Neuronal stem cell (in vitro differentiated cells): ENCODE measurements around the gene MICAL2.

ENCODE experiments used
- DNase-seq: peaks from one replicate; pipeline ENCODE4 v3.0.0-alpha.2; 2013; ENCODE audit warnings: low spot score
- H2AFZ ChIP-seq: one replicate; pipeline ENCODE4 v1.6.1; 2013; ENCODE audit warnings: mild to moderate bottlenecking, low read length, inconsistent platforms
- H2AK5ac ChIP-seq: 2 replicates; pipeline ENCODE4 v1.6.1; 2013; ENCODE audit warnings: low read depth, mild to moderate bottlenecking, inconsistent platforms, low read length, moderate library complexity, mixed read lengths
- H2BK120ac ChIP-seq: 2 replicates; pipeline ENCODE4 v1.6.1; 2013; ENCODE audit warnings: low read depth, mild to moderate bottlenecking, inconsistent platforms, low read length, moderate library complexity, mixed read lengths
- H2BK12ac ChIP-seq: one replicate; pipeline ENCODE4 v1.6.1; 2013; ENCODE audit warnings: low read length, inconsistent platforms
- H2BK15ac ChIP-seq: 2 replicates; pipeline ENCODE4 v1.6.1; 2013; ENCODE audit warnings: mild to moderate bottlenecking, low read length, inconsistent platforms, mixed read lengths
- H2BK5ac ChIP-seq: one replicate; pipeline ENCODE4 v1.6.1; 2013; ENCODE audit warnings: inconsistent platforms, mild to moderate bottlenecking, low read length, moderate library complexity
- H3K14ac ChIP-seq: one replicate; pipeline ENCODE4 v1.6.1; 2013; ENCODE audit warnings: low read length, inconsistent platforms
- H3K18ac ChIP-seq: 2 replicates; pipeline ENCODE4 v1.6.1; 2013; ENCODE audit warnings: low read length, inconsistent platforms
- H3K23ac ChIP-seq: 2 replicates; pipeline ENCODE4 v1.6.1; 2013; ENCODE audit warnings: low read depth, mild to moderate bottlenecking, mixed read lengths, low read length, inconsistent platforms; ENCODE audit not compliant: poor library complexity
- H3K27ac ChIP-seq: replicated peaks from 3 replicates; pipeline ENCODE4 v1.5.1; 2013; ENCODE audit warnings: low read length, inconsistent platforms
- H3K27me3 ChIP-seq, 3 experiments: 2 replicates each; pipeline ENCODE4 v1.6.1; 2013; ENCODE audit warnings: low read length in 3 of 3, mild to moderate bottlenecking in 2 of 3, inconsistent platforms in 1 of 3, low read depth in 1 of 3, mixed read lengths in 1 of 3, moderate library complexity in 1 of 3; ENCODE audit not compliant: control insufficient read depth in 3 of 3, insufficient read depth in 3 of 3
- H3K36me3 ChIP-seq, 2 donors: replicated peaks in 1 of 2; 2 replicates each; pipeline ENCODE4 v1.6.1; 2013; ENCODE audit warnings: low read length in 2 of 2; ENCODE audit not compliant: control insufficient read depth in 2 of 2, insufficient read depth in 2 of 2
- H3K4ac ChIP-seq: 2 replicates; pipeline ENCODE4 v1.6.1; 2013; ENCODE audit warnings: inconsistent platforms, mild to moderate bottlenecking, low read length, moderate library complexity
- H3K4me1 ChIP-seq, 2 donors: 1 replicate in 1 of 2; 2 replicates in 1 of 2; pipeline ENCODE4 v1.6.1; 2013; ENCODE audit warnings: low read length in 2 of 2, low read depth in 1 of 2; ENCODE audit not compliant: control insufficient read depth in 2 of 2, insufficient read depth in 1 of 2
- H3K4me2 ChIP-seq: one replicate; pipeline ENCODE4 v1.6.1; 2013; ENCODE audit warnings: mild to moderate bottlenecking, low read length, inconsistent platforms; ENCODE audit not compliant: insufficient read depth, poor library complexity, severe bottlenecking
- H3K4me3 ChIP-seq, 2 donors: 2 replicates each; pipeline ENCODE4 v1.5.1; 2013; ENCODE audit warnings: low read length in 2 of 2, mild to moderate bottlenecking in 2 of 2, inconsistent platforms in 1 of 2, moderate library complexity in 1 of 2
- H3K79me1 ChIP-seq: one replicate; pipeline ENCODE4 v1.6.1; 2013; ENCODE audit warnings: low read depth, mild to moderate bottlenecking, inconsistent platforms, low read length, moderate library complexity
- H3K9ac ChIP-seq: one replicate; pipeline ENCODE4 v1.6.1; 2013; ENCODE audit warnings: mild to moderate bottlenecking, low read depth, low read length, inconsistent platforms; ENCODE audit not compliant: poor library complexity
- H3K9me3 ChIP-seq, 2 donors: replicated peaks in 1 of 2; 2 replicates each; pipeline versions ENCODE3 to v1.6.1; 2013; ENCODE audit warnings: low read length in 2 of 2, mild to moderate bottlenecking in 2 of 2, inconsistent platforms in 1 of 2, low read depth in 1 of 2, mixed read lengths in 1 of 2, moderate library complexity in 1 of 2; ENCODE audit not compliant: control insufficient read depth in 2 of 2, insufficient read depth in 1 of 2
- H4K8ac ChIP-seq: one replicate; pipeline ENCODE4 v1.6.1; 2013; ENCODE audit warnings: low read depth, mild to moderate bottlenecking, inconsistent platforms, low read length, moderate library complexity
- H4K91ac ChIP-seq: one replicate; pipeline ENCODE4 v1.6.1; 2013; ENCODE audit warnings: low read length, low read depth, mild to moderate bottlenecking, inconsistent platforms; ENCODE audit not compliant: poor library complexity
- WGBS, 2 donors: extraction: QIAGEN DNeasy Blood & Tissue Kit; methylation state at CpG; one replicate each; pipeline ENCODE4 v1.1.7; 2013; ENCODE audit warnings: missing lambda C conversion rate in 2 of 2, mixed read lengths in 1 of 2; ENCODE audit not compliant: insufficient read length in 2 of 2, insufficient replicate concordance in 1 of 2; ENCODE audit errors: extremely low coverage in 2 of 2; 5-methylcytosine and 5-hydroxymethylcytosine counted together

The MICAL2 gene

DNA sequence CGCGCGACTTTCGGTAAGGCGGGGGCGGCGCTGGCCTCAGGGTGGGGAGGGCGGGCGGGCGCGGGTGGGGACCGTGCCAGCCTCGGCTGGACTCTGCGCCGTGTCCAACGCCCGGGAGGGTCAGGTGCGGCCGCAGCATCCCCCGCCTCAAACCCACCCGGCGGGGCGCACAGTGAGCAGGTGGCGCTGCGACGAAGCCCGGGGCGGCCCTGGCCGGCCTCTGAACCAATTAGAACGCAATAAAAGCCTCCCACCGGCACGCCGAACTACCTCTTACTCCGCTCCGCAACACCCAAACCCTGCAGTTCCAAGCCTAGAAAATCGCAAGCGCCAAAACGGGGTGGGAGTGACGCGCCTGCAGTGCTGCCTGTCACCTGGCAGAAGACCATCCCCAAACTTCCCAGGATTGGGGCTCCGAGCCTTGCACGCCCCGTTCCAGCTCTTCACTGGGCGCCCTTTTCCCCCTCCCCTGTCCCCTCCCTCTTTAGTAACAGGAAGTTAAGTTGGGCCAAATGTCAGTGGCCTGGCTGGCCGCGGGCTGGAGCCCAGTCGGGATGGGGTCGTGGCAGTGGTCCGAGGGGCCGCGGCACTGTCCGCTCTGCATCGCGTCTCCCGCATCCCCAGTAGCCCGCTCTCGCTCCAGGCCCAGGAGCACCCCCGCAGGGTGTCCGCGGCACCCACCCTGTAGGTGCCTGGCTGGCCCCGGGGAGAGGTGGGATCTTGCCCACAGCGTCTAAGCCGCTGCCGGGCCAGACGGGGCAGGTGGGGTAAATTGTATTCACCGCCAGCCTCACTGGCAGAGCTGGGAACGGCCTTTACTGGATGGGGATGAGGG is 541 bp downstream of the MICAL2 start:
- H3K79me1 ChIP-seq: no peaks in the 10 kb centered on the region
- peak overlapping the region; percentile 96 for H3K4me2 ChIP-seq
- no peak overlapping the region for H2BK15ac ChIP-seq
- no peak overlapping the region for H2BK120ac ChIP-seq
- peaks cover 8 to 9% of the 10 kb centered on the region in 2 donors for H3K4me1 ChIP-seq
- no peak overlapping the region for H3K4ac ChIP-seq
- no peak overlapping the region for H3K18ac ChIP-seq
- H3K27ac ChIP-seq: no peak overlapping the region
- no CpG with 5 or more reads among the region's 67 CpGs for WGBS, 2 donors
- no peak overlapping the region for H3K14ac ChIP-seq
- peaks cover 0 to 82% (median 23%) of the 10 kb centered on the region in 3 experiments for H3K27me3 ChIP-seq
- H2BK12ac ChIP-seq: no peak overlapping the region
- no peaks in the 10 kb centered on the region for H3K36me3 ChIP-seq
- no peak overlapping the region for H4K91ac ChIP-seq
- DNase-seq: peak; percentile 21
- no peak overlapping the region for H3K23ac ChIP-seq
- no peak overlapping the region for H2BK5ac ChIP-seq
- no peak overlapping the region for H2AK5ac ChIP-seq
- H3K9me3 ChIP-seq: no peaks in the 10 kb centered on the region
- H4K8ac ChIP-seq: no peak overlapping the region
- peak overlapping the region; percentile 92 for H2AFZ ChIP-seq
- peak overlapping the region; percentile 42 to 75 for H3K4me3 ChIP-seq
- peak overlapping the region; percentile 67 for H3K9ac ChIP-seq

DNA sequence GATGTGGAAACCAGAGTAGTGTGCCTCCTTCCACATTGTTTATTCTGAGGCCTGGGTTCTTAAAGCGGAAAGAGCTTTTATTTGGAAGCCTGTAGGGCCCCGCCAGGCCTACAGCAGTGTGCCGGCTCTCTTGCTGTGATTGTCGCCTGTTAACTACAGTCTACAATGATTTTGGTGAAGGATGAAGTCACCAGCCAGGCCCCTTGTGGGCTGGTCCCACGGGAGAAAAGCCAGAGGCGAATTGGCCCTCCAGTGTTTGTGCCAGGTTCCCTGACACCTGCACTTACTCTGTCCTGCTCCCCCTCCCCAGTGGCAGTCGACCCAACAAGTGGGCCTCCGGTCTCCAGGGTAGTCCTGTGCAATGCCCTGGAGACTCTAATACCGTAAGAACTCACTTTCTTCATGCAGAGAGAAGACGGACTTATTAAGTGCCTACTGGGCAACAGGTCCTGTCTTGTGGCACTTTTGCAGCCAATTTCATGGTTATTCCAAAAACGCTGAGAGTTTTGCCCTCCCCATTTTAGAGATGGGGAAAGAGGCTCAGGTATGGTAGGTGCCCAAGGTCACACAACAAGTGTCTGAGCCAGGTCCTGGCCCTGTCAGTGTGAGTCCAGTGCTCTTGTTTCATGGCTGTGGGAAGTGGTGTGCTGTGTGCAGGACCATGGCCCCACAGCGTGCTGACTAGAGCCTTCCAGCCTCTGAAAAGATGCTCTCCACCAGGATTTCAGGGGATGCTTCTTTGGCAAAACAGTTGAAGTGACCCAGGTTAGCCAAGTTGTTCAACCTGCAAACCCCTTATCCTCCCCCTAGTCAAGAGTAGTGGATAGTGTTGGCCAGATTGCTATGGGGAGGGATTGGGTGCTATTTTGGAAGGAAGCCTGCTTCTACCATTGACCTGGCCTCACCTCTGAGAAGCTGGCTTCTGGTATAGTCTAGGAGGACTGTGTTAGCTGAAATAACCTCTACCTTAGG is 1.4 kb downstream of the MICAL2 start:
- Histone ChIP-seq H3K23ac (no peak overlapping the region), H3K27me3 (peaks cover 0 to 80% (median 23%) of the 10 kb centered on the region in 3 experiments), H3K9me3 (no peaks in the 10 kb centered on the region), H2BK15ac (no peak overlapping the region), H3K18ac (no peak overlapping the region), H3K9ac (no peak overlapping the region), H3K79me1 (no peaks in the 10 kb centered on the region), H3K27ac (no peak overlapping the region), H2BK5ac (no peak overlapping the region), H3K4me3 (no peak overlapping the region), H3K4ac (no peak overlapping the region), H2BK120ac (no peak overlapping the region), H2BK12ac (no peak overlapping the region), H3K36me3 (no peaks in the 10 kb centered on the region), H3K4me2 (no peak overlapping the region), H3K4me1 (peaks cover 8 to 9% of the 10 kb centered on the region in 2 donors), H2AK5ac (no peak overlapping the region), H4K8ac (no peak overlapping the region), H3K14ac (no peak overlapping the region), H2AFZ (no peak overlapping the region), H4K91ac (no peak overlapping the region)
- WGBS, 2 donors: no CpG with 5 or more reads among the region's 12 CpGs
- no peak for DNase-seq

DNA sequence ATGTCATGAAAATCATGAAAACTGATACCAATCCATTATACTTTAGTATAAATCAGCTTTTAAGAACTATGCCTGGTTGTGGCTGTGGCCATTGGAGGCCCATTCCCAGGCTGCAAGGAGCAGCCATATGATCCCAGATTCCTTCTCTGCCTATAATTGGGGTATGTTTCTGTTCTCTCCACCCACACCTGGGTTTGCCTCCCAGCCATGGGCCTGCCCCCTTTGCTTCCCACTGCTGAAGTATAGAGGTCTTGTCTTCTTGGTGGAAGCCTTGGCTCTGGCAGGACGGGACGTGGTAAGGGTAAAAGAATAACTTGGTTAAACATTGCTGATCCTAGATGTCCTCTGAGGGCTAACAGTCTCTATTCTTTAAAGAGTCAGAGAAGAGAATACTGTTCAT is 2.4 kb downstream of the MICAL2 start:
- H3K27ac ChIP-seq: no peak overlapping the region
- H2AK5ac ChIP-seq: no peak overlapping the region
- no peak for DNase-seq
- no peak overlapping the region for H3K4me2 ChIP-seq
- H3K9me3 ChIP-seq: no peaks in the 10 kb centered on the region
- no peak overlapping the region for H3K9ac ChIP-seq
- no peak overlapping the region for H2BK120ac ChIP-seq
- H3K4me3 ChIP-seq: no peak overlapping the region
- no peak overlapping the region for H2AFZ ChIP-seq
- H2BK15ac ChIP-seq: no peak overlapping the region
- no peak overlapping the region for H4K8ac ChIP-seq
- no CpG with 5 or more reads among the region's 2 CpGs for WGBS, 2 donors
- H3K79me1 ChIP-seq: no peaks in the 10 kb centered on the region
- H2BK5ac ChIP-seq: no peak overlapping the region
- H3K4ac ChIP-seq: no peak overlapping the region
- H3K18ac ChIP-seq: no peak overlapping the region
- no peaks in the 10 kb centered on the region for H3K36me3 ChIP-seq
- H3K4me1 ChIP-seq: peaks cover 8 to 9% of the 10 kb centered on the region in 2 donors
- no peak overlapping the region for H4K91ac ChIP-seq
- peaks cover 0 to 82% (median 23%) of the 10 kb centered on the region in 3 experiments for H3K27me3 ChIP-seq
- H3K14ac ChIP-seq: no peak overlapping the region
- no peak overlapping the region for H3K23ac ChIP-seq
- no peak overlapping the region for H2BK12ac ChIP-seq

DNA sequence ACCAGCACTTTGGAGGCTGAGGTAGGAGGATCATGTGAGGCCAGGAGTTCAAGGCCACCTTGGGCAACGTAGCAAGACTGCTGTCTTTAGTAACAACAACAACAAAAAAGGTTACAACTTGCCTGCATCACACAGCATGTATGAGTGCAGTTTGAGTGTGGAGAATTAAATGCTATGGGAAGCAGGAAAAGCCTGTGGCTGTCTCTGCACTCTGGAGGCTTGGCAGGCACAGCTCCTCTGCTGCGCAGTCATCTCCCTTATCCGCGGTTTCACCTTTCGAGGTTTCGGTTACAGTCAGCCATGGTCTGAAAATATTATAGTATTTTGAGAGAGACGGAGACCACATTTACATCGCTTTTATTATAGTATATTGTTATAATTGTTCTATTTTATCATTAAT is 2.9 kb downstream of the MICAL2 start:
- Histone ChIP-seq H3K27me3 (peaks cover 0 to 78% (median 23%) of the 10 kb centered on the region in 3 experiments), H2BK15ac (no peak overlapping the region), H2BK12ac (no peak overlapping the region), H3K9me3 (no peaks in the 10 kb centered on the region), H2BK120ac (no peak overlapping the region), H3K4me1 (peaks cover 8 to 9% of the 10 kb centered on the region in 2 donors), H3K36me3 (no peaks in the 10 kb centered on the region), H3K4me2 (no peak overlapping the region), H3K14ac (no peak overlapping the region), H4K8ac (no peak overlapping the region), H2AFZ (no peak overlapping the region), H3K18ac (no peak overlapping the region), H3K9ac (no peak overlapping the region), H4K91ac (no peak overlapping the region), H3K79me1 (no peaks in the 10 kb centered on the region), H3K4ac (no peak overlapping the region), H2AK5ac (no peak overlapping the region), H2BK5ac (no peak overlapping the region), H3K23ac (no peak overlapping the region), H3K4me3 (no peak overlapping the region), H3K27ac (no peak overlapping the region)
- no peak for DNase-seq
- WGBS, 2 donors: no CpG with 5 or more reads among the region's 8 CpGs
